NCI-H2107 treated with DMSO at 0.1 percent for 48 hours (cell line): ENCODE data around the gene TTYH3.

ENCODE experiments used
- DNase-seq: peaks from one replicate; lab custom pipeline; 2025; ENCODE audit not compliant: unreplicated experiment; lab: John Stamatoyannopoulos, UW

TTYH3 gene

GRCh38 chr7:2701832-2702593, 70.2 kb downstream of the TTYH3 start:
- no peak for DNase-seq

- DNase-seq, result no peak
Measured at GRCh38 chr7:2702594-2702957, 70.8 kb downstream of the TTYH3 start.

- DNase-seq, result no peak
Measured at GRCh38 chr7:2705371-2706096, 73.7 kb downstream of the TTYH3 start.

- no peak for DNase-seq
Measured at GRCh38 chr7:2706685-2707126, 74.9 kb downstream of the TTYH3 start.

- DNase-seq, result no peak
Measured at GRCh38 chr7:2707481-2707880, 75.7 kb downstream of the TTYH3 start.

- no peak for DNase-seq
Measured at GRCh38 chr7:2708041-2708440, 76.3 kb downstream of the TTYH3 start.

- DNase-seq, result no peak
Measured at GRCh38 chr7:2708547-2709310, 76.9 kb downstream of the TTYH3 start.

GRCh38 chr7:2709553-2710285, 77.9 kb downstream of the TTYH3 start:
- peak; percentile 36 for DNase-seq

GRCh38 chr7:2710286-2710655, 78.5 kb downstream of the TTYH3 start:
- DNase-seq, result no peak

- no peak for DNase-seq
Measured at GRCh38 chr7:2710901-2711551, 79.2 kb downstream of the TTYH3 start.

- no peak for DNase-seq
Measured at GRCh38 chr7:2711895-2712675, 80.3 kb downstream of the TTYH3 start.

GRCh38 chr7:2713370-2713769, 81.6 kb downstream of the TTYH3 start:
- DNase-seq, result no peak

GRCh38 chr7:2713978-2714377, 82.2 kb downstream of the TTYH3 start:
- DNase-seq, result no peak
